ENCODE data around the gene ZNF473. TPM values are rescaled to one million over a fixed set of nuclear protein-coding genes. Genes with fewer than 3 reads are reported as not detected.

The ZNF473 gene
- total and polyA plus RNA-seq, 12 donors: 1.5 to 4.2 (median 3.1) TPM

- Histone ChIP-seq H3K9me3 (peaks cover 0 to 52% (median 35%) of the 10 kb centered on the region in 11 donors), H3K27me3 (no peaks in the 10 kb centered on the region), H3K4me3 (no peak overlapping the region), H3K4me1 (no peaks in the 10 kb centered on the region), H3K36me3 (peaks cover 18 to 99% (median 85%) of the 10 kb centered on the region in 9 donors), H3K27ac (no peak overlapping the region)
- no peak for DNase-seq
- 96 to 97% methylated on average over 6 of the region's 6 CpGs for WGBS, 2 donors
- TF ChIP-seq CTCF (IDR thresholded peaks at IDR 0.05): no peak
- ATAC-seq: no peak
- intact Hi-C loops (cut with DNase I): loop anchor here in 1 of 10 donors (10.0 kb wide), 1 partner anchor 92 kb away; no protein-coding TSS in a partner anchor
These were observed 16.7 kb downstream of the ZNF473 start for GRCh38 chr19:50042363-50043024.

- ATAC-seq: no peak
- Histone ChIP-seq H3K27ac (no peak overlapping the region), H3K27me3 (no peaks in the 10 kb centered on the region), H3K36me3 (peaks cover 18 to 92% (median 82%) of the 10 kb centered on the region in 9 donors), H3K4me3 (no peak overlapping the region), H3K9me3 (peaks cover 0 to 61% (median 35%) of the 10 kb centered on the region in 11 donors), H3K4me1 (no peaks in the 10 kb centered on the region)
- WGBS, 2 donors: 97 to 100% methylated on average over 2 of the region's 2 CpGs
- intact Hi-C loops (cut with DNase I): loop anchor here in 1 of 10 donors (10.0 kb wide), 1 partner anchor 91 kb away; no protein-coding TSS in a partner anchor
- DNase-seq: no peak
- TF ChIP-seq CTCF (IDR thresholded peaks at IDR 0.05): no peak
These were observed 18.2 kb downstream of the ZNF473 start for GRCh38 chr19:50043967-50044366.

GRCh38 chr19:50044922-50045321 lies 19.1 kb downstream of the ZNF473 start:
- WGBS, 2 donors: 97 to 98% methylated on average over 7 of the region's 7 CpGs
- no peak overlapping the region for H3K4me3 ChIP-seq
- peaks cover 0 to 64% (median 35%) of the 10 kb centered on the region in 11 donors for H3K9me3 ChIP-seq
- ATAC-seq (no peak), DNase-seq (no peak)
- H3K27ac ChIP-seq: no peak overlapping the region
- intact Hi-C loops (cut with DNase I): loop anchor here in 1 of 10 donors (10.0 kb wide), 1 partner anchor 90 kb away; no protein-coding TSS in a partner anchor
- H3K27me3 ChIP-seq: no peaks in the 10 kb centered on the region
- no peak for TF ChIP-seq CTCF (IDR thresholded peaks at IDR 0.05)
- H3K4me1 ChIP-seq: peaks cover 0 to 1% (median 0%) of the 10 kb centered on the region in 9 donors
- H3K36me3 ChIP-seq: peaks cover 18 to 83% (median 72%) of the 10 kb centered on the region in 9 donors

- H3K36me3 ChIP-seq: peaks cover 6 to 63% (median 53%) of the 10 kb centered on the region in 9 donors
- peaks cover 0 to 3% (median 0%) of the 10 kb centered on the region in 7 donors for H3K27me3 ChIP-seq
- no peak overlapping the region for H3K27ac ChIP-seq
- no peak overlapping the region for H3K4me3 ChIP-seq
- DNase-seq (peak; percentile 45 to 46), ATAC-seq (no peak)
- H3K4me1 ChIP-seq: peaks cover 0 to 15% (median 11%) of the 10 kb centered on the region in 9 donors
- peak; percentile 46 to 75 (median 61) for TF ChIP-seq CTCF (IDR thresholded peaks at IDR 0.05)
- intact Hi-C loops (cut with DNase I): loop anchor here in 1 of 10 donors (10.0 kb wide), 1 partner anchor 88 kb away; no protein-coding TSS in a partner anchor
- H3K9me3 ChIP-seq: peaks cover 0 to 64% (median 35%) of the 10 kb centered on the region in 11 donors
- WGBS, 2 donors: 67 to 70% methylated on average over 14 of the region's 14 CpGs
These were observed 21.1 kb downstream of the ZNF473 start for GRCh38 chr19:50046649-50047503.

All from heart right ventricle (tissue), 16 donors.